ENCODE measurements around the gene B4GALT6. TPM values are rescaled to one million over a fixed set of nuclear protein-coding genes. Genes with fewer than 3 reads are reported as not detected.

B4GALT6 gene
- total RNA-seq, 1 donor from 2014 or later, result 17.7 TPM

DNA sequence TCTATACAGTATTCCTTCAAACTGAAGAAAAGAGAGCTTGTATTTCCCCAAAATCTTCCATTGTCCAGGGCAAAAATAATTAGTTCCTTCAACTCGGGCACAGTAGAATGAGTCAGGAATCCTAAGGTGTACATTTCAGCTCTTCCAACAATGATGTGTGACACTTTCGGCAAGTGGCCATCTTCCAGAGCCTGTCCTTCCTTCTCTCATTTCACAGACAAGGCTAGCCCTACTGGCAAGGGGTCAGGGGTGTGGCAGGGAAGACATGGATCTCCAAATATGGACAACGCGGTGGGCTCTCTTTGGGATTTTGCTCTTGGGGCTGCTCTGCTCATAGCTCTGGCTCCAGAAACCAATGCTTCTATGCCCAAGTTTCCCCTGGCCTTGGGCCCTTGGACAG, 6.0 kb downstream of the B4GALT6 start:
- H3K27ac ChIP-seq (ENCODE audit: low read depth, low read length), result peak overlapping the region; percentile 38

GRCh38 chr18:31677592-31677991, 6.8 kb downstream of the B4GALT6 start:
- no peak overlapping the region for H3K4me3 Mint-ChIP-seq (ENCODE audit: unreplicated experiment)
- Histone ChIP-seq H2AFZ (ENCODE audit: low read depth, low read length) (no peak overlapping the region), H3K27ac (ENCODE audit: low read depth, low read length) (no peak overlapping the region), H3K4me3 (ENCODE audit: insufficient read depth, low read depth, low read length) (no peak overlapping the region), H3K9ac (ENCODE audit: low read length) (no peak overlapping the region), H3K36me3 (ENCODE audit: insufficient read depth, low read length) (no peaks in the 10 kb centered on the region), H4K20me1 (ENCODE audit: insufficient read depth, low read length) (no peaks in the 10 kb centered on the region), H3K4me2 (ENCODE audit: low read length) (no peak overlapping the region), H3K27me3 (ENCODE audit: insufficient read depth, low read length) (no peaks in the 10 kb centered on the region), H3K4me1 (ENCODE audit: insufficient read depth, low read length) (peaks cover 20% of the 10 kb centered on the region), H3K9me3 (ENCODE audit: insufficient read depth, low read depth, low read length) (no peaks in the 10 kb centered on the region), H3K79me2 (ENCODE audit: insufficient read depth, low read length) (peaks cover 14% of the 10 kb centered on the region)
- no peak overlapping the region for H3K27ac Mint-ChIP-seq (ENCODE audit: unreplicated experiment)
- peaks cover 4% of the 10 kb centered on the region for H3K4me1 Mint-ChIP-seq (ENCODE audit: low read depth, unreplicated experiment)
- DNase-seq (ENCODE audit: low read depth), result no peak
- no peaks in the 10 kb centered on the region for H3K36me3 Mint-ChIP-seq (ENCODE audit: low read depth, unreplicated experiment)
- no peaks in the 10 kb centered on the region for H3K9me3 Mint-ChIP-seq (ENCODE audit: unreplicated experiment)
- no peaks in the 10 kb centered on the region for H3K27me3 Mint-ChIP-seq (ENCODE audit: low read depth, unreplicated experiment)
- no peak for FAIRE-seq
- TF ChIP-seq EZH2 (IDR thresholded peaks at IDR 0.05; ENCODE audit: insufficient read depth, low read length) (no peak), CTCF (IDR thresholded peaks at IDR 0.05; ENCODE audit: insufficient read depth, low read depth, low read length) (no peak)

More for the DNA sequence above, 6.0 kb downstream of the B4GALT6 start:
- H3K4me3 Mint-ChIP-seq (ENCODE audit: unreplicated experiment), result no peak overlapping the region
- no peak for DNase-seq (ENCODE audit: low read depth)
- no peaks in the 10 kb centered on the region for H3K36me3 Mint-ChIP-seq (ENCODE audit: low read depth, unreplicated experiment)
- H3K27me3 ChIP-seq (ENCODE audit: insufficient read depth, low read length), result no peaks in the 10 kb centered on the region
- H3K9me3 ChIP-seq (ENCODE audit: insufficient read depth, low read depth, low read length), result no peaks in the 10 kb centered on the region
- no peak overlapping the region for H2AFZ ChIP-seq (ENCODE audit: low read depth, low read length)
- no peaks in the 10 kb centered on the region for H3K27me3 Mint-ChIP-seq (ENCODE audit: low read depth, unreplicated experiment)
- TF ChIP-seq EZH2 (IDR thresholded peaks at IDR 0.05; ENCODE audit: insufficient read depth, low read length) (no peak), CTCF (IDR thresholded peaks at IDR 0.05; ENCODE audit: insufficient read depth, low read depth, low read length) (no peak)
- H3K9me3 Mint-ChIP-seq (ENCODE audit: unreplicated experiment), result no peaks in the 10 kb centered on the region
- H3K4me3 ChIP-seq (ENCODE audit: insufficient read depth, low read depth, low read length), result no peak overlapping the region
- H4K20me1 ChIP-seq (ENCODE audit: insufficient read depth, low read length), result no peaks in the 10 kb centered on the region
- no peak overlapping the region for H3K27ac Mint-ChIP-seq (ENCODE audit: unreplicated experiment)
- peaks cover 20% of the 10 kb centered on the region for H3K4me1 ChIP-seq (ENCODE audit: insufficient read depth, low read length)
- no peak for FAIRE-seq
- peaks cover 14% of the 10 kb centered on the region for H3K79me2 ChIP-seq (ENCODE audit: insufficient read depth, low read length)
- peaks cover 8% of the 10 kb centered on the region for H3K4me1 Mint-ChIP-seq (ENCODE audit: low read depth, unreplicated experiment)
- H3K36me3 ChIP-seq (ENCODE audit: insufficient read depth, low read length), result no peaks in the 10 kb centered on the region
- peak overlapping the region; percentile 68 for H3K4me2 ChIP-seq (ENCODE audit: low read length)
- H3K9ac ChIP-seq (ENCODE audit: low read length), result no peak overlapping the region

DNA sequence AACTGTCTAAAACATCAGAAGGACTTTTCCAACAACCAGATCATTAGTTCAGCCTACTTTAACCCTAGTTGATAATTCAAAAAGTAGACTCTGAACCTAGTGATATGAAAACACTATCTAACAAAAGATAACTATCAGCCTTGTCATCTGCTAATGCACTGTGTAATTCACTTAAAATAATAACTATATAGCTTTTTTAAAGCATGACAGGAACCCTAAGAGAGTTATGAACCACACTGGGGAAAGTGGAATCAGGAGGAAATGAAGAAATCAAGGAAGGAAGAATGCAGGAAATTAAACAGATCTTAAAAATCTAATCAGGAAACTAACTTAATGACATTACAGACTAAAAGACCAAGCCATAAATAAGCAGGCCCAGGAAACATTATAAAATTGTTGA, 9.0 kb downstream of the B4GALT6 start:
- Histone ChIP-seq H3K9ac (ENCODE audit: low read length) (no peak overlapping the region), H3K4me3 (ENCODE audit: insufficient read depth, low read depth, low read length) (no peak overlapping the region), H2AFZ (ENCODE audit: low read depth, low read length) (no peak overlapping the region), H3K36me3 (ENCODE audit: insufficient read depth, low read length) (no peaks in the 10 kb centered on the region), H3K79me2 (ENCODE audit: insufficient read depth, low read length) (peaks cover 9% of the 10 kb centered on the region), H3K27me3 (ENCODE audit: insufficient read depth, low read length) (no peaks in the 10 kb centered on the region), H3K4me2 (ENCODE audit: low read length) (no peak overlapping the region), H4K20me1 (ENCODE audit: insufficient read depth, low read length) (no peaks in the 10 kb centered on the region), H3K27ac (ENCODE audit: low read depth, low read length) (no peak overlapping the region), H3K4me1 (ENCODE audit: insufficient read depth, low read length) (peaks cover 20% of the 10 kb centered on the region), H3K9me3 (ENCODE audit: insufficient read depth, low read depth, low read length) (no peaks in the 10 kb centered on the region)
- DNase-seq (ENCODE audit: low read depth), result no peak
- TF ChIP-seq EZH2 (IDR thresholded peaks at IDR 0.05; ENCODE audit: insufficient read depth, low read length), result no peak
- TF ChIP-seq CTCF (IDR thresholded peaks at IDR 0.05; ENCODE audit: insufficient read depth, low read depth, low read length), result no peak
- Mint-ChIP-seq H3K4me1 (ENCODE audit: low read depth, unreplicated experiment) (peaks cover 4% of the 10 kb centered on the region), H3K27me3 (ENCODE audit: low read depth, unreplicated experiment) (no peaks in the 10 kb centered on the region), H3K27ac (ENCODE audit: unreplicated experiment) (no peak overlapping the region), H3K36me3 (ENCODE audit: low read depth, unreplicated experiment) (no peaks in the 10 kb centered on the region), H3K4me3 (ENCODE audit: unreplicated experiment) (no peak overlapping the region), H3K9me3 (ENCODE audit: unreplicated experiment) (no peaks in the 10 kb centered on the region)
- FAIRE-seq, result no peak
